ENCODE measurements around the gene MRPL28. TPM values are rescaled to one million over a fixed set of nuclear protein-coding genes. Genes with fewer than 3 reads are reported as not detected.

MRPL28 gene
- total and polyA plus RNA-seq, 2 experiments from 2014 or later: 88.1 to 126 TPM

DNA sequence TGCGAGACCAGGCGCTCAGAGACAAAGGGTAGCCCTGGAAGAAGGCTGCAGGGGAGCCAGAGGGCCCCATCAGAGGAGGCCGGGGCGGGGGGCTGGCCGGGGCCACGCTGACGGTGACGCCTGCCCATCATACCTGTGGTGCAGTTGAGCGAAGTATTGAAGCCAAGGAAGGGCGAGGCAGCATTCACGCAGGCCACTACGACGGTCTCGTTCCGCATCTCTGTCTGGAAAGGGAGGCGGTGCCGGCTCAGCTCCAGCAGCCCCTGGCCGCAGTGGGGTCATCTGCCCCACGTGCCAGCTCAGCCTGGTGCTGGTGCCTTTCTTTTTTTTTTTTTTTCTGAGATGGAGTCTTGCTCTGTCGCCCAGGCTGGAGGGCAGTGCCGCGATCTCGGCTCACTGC, 4.9 kb upstream of the MRPL28 start:
- 98% methylated on average over 14 of the region's 23 CpGs for WGBS (ENCODE audit: low lambda C conversion rate, missing lambda C conversion rate)
- no peak for DNase-seq (ENCODE audit: low spot score)
- Histone ChIP-seq H4K20me1 (ENCODE audit: insufficient read depth, poor library complexity, severe bottlenecking) (no peaks in the 10 kb centered on the region), H3K9me3 (ENCODE audit: low read depth) (no peaks in the 10 kb centered on the region), H3K9me2 (replicated peaks; ENCODE audit: insufficient read depth) (no peaks in the 10 kb centered on the region), H3K79me2 (peaks cover 16% of the 10 kb centered on the region), H3K4me2 (no peak overlapping the region), H3K27me3 (no peaks in the 10 kb centered on the region), H3K4me1 (ENCODE audit: insufficient read depth) (peaks cover 11% of the 10 kb centered on the region), H3K4me3 (no peak overlapping the region), H3K27ac (no peak overlapping the region), H2AFZ (no peak overlapping the region), H3K36me3 (replicated peaks; ENCODE audit: insufficient read depth, low read depth) (no peaks in the 10 kb centered on the region)
- TF ChIP-seq, protein P1, sequence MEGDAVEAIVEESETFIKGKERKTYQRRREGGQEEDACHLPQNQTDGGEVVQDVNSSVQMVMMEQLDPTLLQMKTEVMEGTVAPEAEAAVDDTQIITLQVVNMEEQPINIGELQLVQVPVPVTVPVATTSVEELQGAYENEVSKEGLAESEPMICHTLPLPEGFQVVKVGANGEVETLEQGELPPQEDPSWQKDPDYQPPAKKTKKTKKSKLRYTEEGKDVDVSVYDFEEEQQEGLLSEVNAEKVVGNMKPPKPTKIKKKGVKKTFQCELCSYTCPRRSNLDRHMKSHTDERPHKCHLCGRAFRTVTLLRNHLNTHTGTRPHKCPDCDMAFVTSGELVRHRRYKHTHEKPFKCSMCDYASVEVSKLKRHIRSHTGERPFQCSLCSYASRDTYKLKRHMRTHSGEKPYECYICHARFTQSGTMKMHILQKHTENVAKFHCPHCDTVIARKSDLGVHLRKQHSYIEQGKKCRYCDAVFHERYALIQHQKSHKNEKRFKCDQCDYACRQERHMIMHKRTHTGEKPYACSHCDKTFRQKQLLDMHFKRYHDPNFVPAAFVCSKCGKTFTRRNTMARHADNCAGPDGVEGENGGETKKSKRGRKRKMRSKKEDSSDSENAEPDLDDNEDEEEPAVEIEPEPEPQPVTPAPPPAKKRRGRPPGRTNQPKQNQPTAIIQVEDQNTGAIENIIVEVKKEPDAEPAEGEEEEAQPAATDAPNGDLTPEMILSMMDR (IDR thresholded peaks at IDR 0.05; ENCODE audit: poor library complexity): no peak
- TF ChIP-seq EZH2phosphoT487 (IDR thresholded peaks at IDR 0.05; ENCODE audit: low read depth, severe bottlenecking, unreplicated experiment) (no peak), EZH2 (IDR thresholded peaks at IDR 0.05; ENCODE audit: borderline replicate concordance) (no peak)

DNA sequence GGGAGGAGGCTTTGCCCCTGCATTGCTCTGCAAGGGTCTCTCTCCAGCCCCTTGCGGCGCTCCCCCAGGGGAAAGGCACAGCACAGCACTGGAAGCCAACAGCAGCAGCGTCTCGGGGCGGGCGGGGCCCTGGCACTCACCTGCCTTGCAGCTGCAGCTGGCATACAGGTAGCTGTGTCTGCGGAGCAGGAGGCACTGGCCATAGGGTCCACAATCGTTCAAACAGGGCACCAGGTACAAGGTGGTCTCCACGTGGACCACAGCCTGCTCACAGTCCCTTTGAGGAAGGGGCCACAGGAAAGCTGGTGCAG, 4.2 kb upstream of the MRPL28 start:
- no peaks in the 10 kb centered on the region for H3K9me2 ChIP-seq (replicated peaks; ENCODE audit: insufficient read depth)
- H3K27me3 ChIP-seq: no peaks in the 10 kb centered on the region
- no peaks in the 10 kb centered on the region for H3K9me3 ChIP-seq (ENCODE audit: low read depth)
- H4K20me1 ChIP-seq (ENCODE audit: insufficient read depth, poor library complexity, severe bottlenecking): no peaks in the 10 kb centered on the region
- H3K4me2 ChIP-seq: no peak overlapping the region
- no peak overlapping the region for H2AFZ ChIP-seq
- H3K27ac ChIP-seq: no peak overlapping the region
- H3K36me3 ChIP-seq (replicated peaks; ENCODE audit: insufficient read depth, low read depth): no peaks in the 10 kb centered on the region
- peaks cover 13% of the 10 kb centered on the region for H3K79me2 ChIP-seq
- no peak for DNase-seq (ENCODE audit: low spot score)
- no peak overlapping the region for H3K4me3 ChIP-seq
- no peak for TF ChIP-seq EZH2 (IDR thresholded peaks at IDR 0.05; ENCODE audit: borderline replicate concordance)
- TF ChIP-seq, protein P1 (IDR thresholded peaks at IDR 0.05; ENCODE audit: poor library complexity): no peak
- TF ChIP-seq EZH2phosphoT487 (IDR thresholded peaks at IDR 0.05; ENCODE audit: low read depth, severe bottlenecking, unreplicated experiment): no peak
- peaks cover 4% of the 10 kb centered on the region for H3K4me1 ChIP-seq (ENCODE audit: insufficient read depth)
- 98% methylated on average over 9 of the region's 9 CpGs for WGBS (ENCODE audit: low lambda C conversion rate, missing lambda C conversion rate)

DNA sequence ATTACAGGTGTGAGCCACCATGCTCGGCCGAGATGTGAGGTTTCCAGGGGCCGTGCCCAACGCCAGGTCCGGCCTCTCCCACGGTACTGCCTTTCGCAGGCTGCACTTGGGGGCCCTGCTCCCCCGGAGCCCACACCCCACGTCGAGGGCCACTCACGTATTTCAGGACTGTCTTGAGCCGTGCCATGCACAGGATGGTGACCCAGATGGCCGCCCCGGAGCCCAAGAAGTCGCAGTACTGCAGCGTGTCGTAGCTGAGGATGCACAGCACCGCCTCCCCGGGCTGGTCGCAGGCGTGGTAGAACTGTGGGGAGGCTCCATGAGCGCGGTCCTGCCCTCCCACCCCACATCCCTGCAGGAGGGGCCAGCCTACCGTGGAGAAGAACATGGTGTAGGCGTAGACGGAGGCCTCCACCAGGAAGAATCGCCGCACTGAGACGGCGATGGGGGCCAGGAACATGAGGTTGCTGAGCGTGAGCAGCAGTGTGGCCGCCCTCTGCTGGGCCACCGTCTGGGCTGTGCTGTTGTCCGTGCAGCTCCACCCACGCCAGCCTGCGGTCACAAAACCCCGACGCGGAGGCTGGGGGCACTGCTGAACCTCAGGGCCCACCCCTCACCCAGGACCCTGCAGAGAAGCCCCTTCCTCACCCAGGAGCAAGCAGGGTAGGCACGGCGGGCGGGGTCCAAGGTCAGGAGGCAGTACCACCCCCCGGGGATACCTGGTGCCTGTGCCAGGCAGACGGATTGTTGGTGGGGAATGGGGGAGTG, 3.7 kb upstream of the MRPL28 start:
- no peak for TF ChIP-seq EZH2phosphoT487 (IDR thresholded peaks at IDR 0.05; ENCODE audit: low read depth, severe bottlenecking, unreplicated experiment)
- TF ChIP-seq, protein P1 (IDR thresholded peaks at IDR 0.05; ENCODE audit: poor library complexity): no peak
- no peak for TF ChIP-seq EZH2 (IDR thresholded peaks at IDR 0.05; ENCODE audit: borderline replicate concordance)
- H3K4me3 ChIP-seq: no peak overlapping the region
- H3K27me3 ChIP-seq: no peaks in the 10 kb centered on the region
- no peaks in the 10 kb centered on the region for H3K9me3 ChIP-seq (ENCODE audit: low read depth)
- no peaks in the 10 kb centered on the region for H3K9me2 ChIP-seq (replicated peaks; ENCODE audit: insufficient read depth)
- DNase-seq (ENCODE audit: low spot score): no peak
- no peak overlapping the region for H3K4me2 ChIP-seq
- no peaks in the 10 kb centered on the region for H4K20me1 ChIP-seq (ENCODE audit: insufficient read depth, poor library complexity, severe bottlenecking)
- no peak overlapping the region for H3K27ac ChIP-seq
- H3K4me1 ChIP-seq (ENCODE audit: insufficient read depth): peaks cover 4% of the 10 kb centered on the region
- peaks cover 10% of the 10 kb centered on the region for H3K79me2 ChIP-seq
- WGBS (ENCODE audit: low lambda C conversion rate, missing lambda C conversion rate): 98% methylated on average over 43 of the region's 44 CpGs
- no peak overlapping the region for H2AFZ ChIP-seq
- H3K36me3 ChIP-seq (replicated peaks; ENCODE audit: insufficient read depth, low read depth): no peaks in the 10 kb centered on the region

Data from hepatocyte (in vitro differentiated cells).